GM12873 (cell line): ENCODE measurements around the gene NOB1.

Experiments used
- CTCF ChIP-seq: IDR thresholded peaks from 2 replicates; pipeline ENCODE4 v1.5.1; 2012; ENCODE audit warnings: low read depth, mild to moderate bottlenecking, moderate library complexity, low read length, control low read depth; ENCODE audit not compliant: insufficient read depth; ENCODE audit errors: missing control alignments

The NOB1 gene

GRCh38 chr16:69769404-69769803 lies 14.7 kb upstream of the NOB1 start:
- TF ChIP-seq CTCF, result no peak

GRCh38 chr16:69768666-69769065 lies 13.9 kb upstream of the NOB1 start:
- TF ChIP-seq CTCF, result no peak

GRCh38 chr16:69767459-69768229 lies 12.9 kb upstream of the NOB1 start:
- no peak for TF ChIP-seq CTCF

DNA sequence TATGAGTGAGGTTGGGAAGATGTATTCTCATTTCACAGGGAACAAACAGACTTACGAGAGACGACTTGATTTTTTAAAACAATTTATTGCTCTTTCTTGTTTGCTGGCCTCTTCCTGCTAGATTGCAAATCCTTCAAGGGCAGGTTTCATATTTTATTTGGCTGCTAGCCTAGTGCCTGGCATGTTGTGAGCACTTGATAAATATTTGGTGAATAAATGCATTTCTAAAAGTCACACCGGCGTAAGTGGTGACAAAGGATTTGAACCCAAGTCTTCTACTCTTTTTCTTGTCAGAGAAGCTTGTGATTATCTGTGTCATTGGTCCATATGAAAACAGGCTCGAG lies 8.8 kb upstream of the NOB1 start:
- no peak for TF ChIP-seq CTCF

DNA sequence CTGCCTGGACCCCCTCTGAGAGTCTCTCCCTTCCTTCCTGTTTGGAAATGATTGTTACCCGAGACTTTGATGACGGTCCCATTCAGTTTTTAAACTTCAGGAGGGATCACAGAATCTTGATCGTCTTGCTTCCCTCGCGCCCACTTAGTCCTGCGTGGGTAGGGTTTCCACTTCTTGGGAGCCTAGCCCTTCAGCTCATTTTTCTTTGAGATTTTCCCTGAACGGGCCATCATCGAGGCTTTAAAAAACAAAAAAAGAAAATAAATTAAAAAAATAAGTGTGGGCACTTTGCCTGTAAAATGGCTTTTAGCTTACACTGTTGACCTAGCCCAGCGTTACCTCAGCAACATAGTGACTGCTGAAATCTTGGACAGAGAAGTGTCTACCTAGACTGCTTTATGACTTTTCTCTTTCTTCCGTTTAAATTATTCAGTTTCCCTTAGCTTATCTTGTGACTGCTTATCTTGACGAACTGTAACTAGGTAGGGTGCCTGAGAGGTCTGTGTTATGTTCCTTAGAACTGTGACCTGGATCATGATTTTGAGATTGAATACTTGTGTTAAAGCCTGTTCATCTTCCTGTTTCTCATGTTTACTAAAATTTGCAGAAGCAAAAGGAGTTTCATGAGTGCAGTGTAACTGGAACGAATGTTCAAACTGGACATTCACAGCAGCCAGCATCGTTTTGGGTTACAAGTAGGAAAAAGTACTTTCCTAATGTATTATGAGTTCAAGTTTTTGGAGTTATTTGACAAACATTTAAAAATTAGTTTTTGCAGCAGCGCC lies 8.3 kb upstream of the NOB1 start:
- TF ChIP-seq CTCF, result no peak

DNA sequence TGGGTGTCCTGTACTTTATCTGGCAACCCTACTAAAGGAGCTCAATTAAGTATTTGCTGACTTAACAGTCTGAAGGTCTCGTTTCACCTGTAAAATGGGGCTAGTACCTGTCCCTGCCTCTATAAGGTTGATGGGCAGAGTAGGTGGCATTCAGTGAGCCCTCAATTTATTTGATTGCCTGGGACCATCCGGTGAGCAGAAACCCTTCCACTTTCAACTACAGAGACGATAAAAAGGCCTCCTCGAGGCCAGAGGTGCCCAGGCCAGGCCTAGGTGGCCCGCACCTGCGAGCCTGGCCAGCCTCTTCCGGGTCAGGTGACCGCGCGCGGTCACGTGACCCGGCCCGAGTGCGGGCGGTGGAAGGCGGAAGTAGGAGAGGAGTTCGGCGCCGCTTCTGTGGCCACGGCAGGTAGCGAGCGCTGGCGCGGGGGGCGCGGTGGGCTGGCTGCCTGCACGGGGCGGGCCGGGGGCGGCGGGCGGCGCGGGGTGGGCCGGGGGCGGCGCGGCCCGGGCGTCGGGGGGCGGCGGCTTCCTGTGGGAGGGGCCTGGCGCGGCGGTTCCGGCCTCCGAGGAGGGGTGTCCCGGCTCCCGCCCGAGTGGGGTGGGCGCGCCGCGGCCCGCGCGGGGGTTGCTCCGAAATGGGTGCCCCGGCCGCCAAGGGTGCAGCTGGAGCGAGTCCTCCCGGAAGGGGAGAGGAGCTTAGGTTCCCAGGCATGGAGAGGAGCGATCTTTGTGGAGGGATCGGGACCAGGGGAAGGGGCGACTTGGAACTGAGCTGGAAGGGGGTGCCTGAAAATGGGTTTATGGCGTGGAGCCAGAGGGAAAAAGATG lies 7.5 kb upstream of the NOB1 start, which contains the start of gene WWP2:
WWP2 (plus strand) TSS at position 350 of the 831 bp plus-strand sequence. CDS start 24,679 bp downstream, outside the sequence.
- TF ChIP-seq CTCF, result no peak

DNA sequence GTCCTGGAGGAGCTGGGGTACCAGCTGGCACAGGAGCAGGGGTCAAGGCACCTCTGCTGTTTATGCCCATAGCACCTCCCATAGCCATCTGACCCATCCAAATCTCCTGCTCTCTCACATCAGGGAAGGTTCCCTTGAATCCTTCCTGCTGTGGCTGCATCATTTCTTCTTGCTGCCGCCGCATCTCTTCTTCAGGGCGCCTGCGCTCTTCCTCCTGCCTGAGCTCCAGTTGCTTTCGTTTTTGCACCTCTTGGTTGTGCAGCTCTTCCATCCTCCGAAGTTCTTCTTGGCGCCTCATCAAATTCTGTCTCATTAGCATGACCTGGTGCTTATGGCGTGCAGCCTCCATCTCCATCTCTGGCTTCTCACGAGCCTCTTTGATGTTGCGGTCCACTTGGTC lies 2.0 kb upstream of the NOB1 start:
- TF ChIP-seq CTCF, result no peak
